ENCODE results near the gene SCLY.
A peak's percentile ranks its signal among the peaks of the same experiment; 100 is the strongest.

DNA sequence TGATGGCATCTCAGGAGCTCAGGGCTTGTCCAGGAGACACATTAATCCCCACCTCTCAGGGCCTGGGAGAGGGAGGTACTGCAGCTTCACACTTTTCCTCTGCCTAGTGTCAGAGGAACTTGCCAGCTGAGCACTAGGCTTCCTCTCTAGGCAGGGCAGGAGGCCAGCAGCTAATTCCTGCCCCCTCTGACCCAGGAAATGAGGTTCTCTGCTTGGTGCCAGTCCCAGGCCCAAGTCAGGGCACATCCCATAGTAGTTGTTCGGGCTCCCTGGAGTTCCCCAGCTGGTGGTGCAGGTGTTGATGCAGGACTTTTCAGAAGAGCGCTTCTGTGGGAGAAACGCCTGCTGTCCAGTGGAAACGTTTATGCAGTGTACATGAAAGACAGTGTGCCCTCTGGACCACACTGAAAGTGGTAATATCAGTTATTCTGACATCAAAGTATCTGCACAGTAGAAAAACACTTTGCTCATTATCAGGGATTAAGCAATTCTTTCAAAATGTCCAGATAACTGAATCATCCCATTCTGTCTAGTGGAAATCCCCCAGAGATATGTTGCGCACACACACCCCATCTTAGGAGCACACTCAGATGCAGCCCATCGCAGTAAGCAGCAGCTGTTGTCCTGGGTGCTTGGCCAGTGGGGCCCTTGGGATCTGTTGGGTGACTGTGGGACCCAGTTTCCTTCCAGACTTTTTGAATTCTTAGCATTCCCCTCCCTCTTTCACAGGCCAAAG, 17.8 kb upstream of the SCLY start:
- TF ChIP-seq, protein P1, sequence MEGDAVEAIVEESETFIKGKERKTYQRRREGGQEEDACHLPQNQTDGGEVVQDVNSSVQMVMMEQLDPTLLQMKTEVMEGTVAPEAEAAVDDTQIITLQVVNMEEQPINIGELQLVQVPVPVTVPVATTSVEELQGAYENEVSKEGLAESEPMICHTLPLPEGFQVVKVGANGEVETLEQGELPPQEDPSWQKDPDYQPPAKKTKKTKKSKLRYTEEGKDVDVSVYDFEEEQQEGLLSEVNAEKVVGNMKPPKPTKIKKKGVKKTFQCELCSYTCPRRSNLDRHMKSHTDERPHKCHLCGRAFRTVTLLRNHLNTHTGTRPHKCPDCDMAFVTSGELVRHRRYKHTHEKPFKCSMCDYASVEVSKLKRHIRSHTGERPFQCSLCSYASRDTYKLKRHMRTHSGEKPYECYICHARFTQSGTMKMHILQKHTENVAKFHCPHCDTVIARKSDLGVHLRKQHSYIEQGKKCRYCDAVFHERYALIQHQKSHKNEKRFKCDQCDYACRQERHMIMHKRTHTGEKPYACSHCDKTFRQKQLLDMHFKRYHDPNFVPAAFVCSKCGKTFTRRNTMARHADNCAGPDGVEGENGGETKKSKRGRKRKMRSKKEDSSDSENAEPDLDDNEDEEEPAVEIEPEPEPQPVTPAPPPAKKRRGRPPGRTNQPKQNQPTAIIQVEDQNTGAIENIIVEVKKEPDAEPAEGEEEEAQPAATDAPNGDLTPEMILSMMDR (IDR thresholded peaks at IDR 0.05): peak in 4 of 7 experiments; percentile 2 to 33 (median 18)
- TF ChIP-seq POLR2A (IDR thresholded peaks at IDR 0.05): peak in 1 of 3 donors; percentile 5
